Caco-2 (cell line): ENCODE results near the gene PCDHGA12. TPM values are rescaled to one million over a fixed set of nuclear protein-coding genes. Genes with fewer than 3 reads are reported as not detected.
"Not testable (repeated sequence)": the region's sequence is repeated elsewhere in the genome, so short reads cannot be mapped to it uniquely, and the experiment has no call there.

Experiments used
- BruUV-seq: library from RNA; stranded (reverse); fragments of 400-500 nt; replicated peaks from 2 replicates; lab custom pipeline; 2021; lab: Mats Ljungman, UMichigan
- CTCF ChIA-PET: fragments of 300-600 bp; sonication (Branson Sonifier 250); formaldehyde crosslinking; loops from one replicate; lab custom pipeline; 2022; ENCODE audit warnings: antibody characterized with exemption; lab: Charles Lee
- POLR2A ChIA-PET: fragments of 300-600 bp; sonication (Branson Sonifier 250); formaldehyde crosslinking; loops from one replicate; lab custom pipeline; 2022; ENCODE audit warnings: antibody characterized with exemption; lab: Charles Lee
- DNase-seq, 2 experiments: peaks; one replicate each; pipeline versions ENCODE4 v3.0.0 to v3.0.0-alpha.2; 2020 to 2022
- H3K27me3 ChIP-seq: replicated peaks from 2 replicates; pipeline ENCODE4 v1.6.0; 2011; ENCODE audit warnings: low read length; ENCODE audit not compliant: control insufficient read depth, insufficient read depth
- H3K36me3 ChIP-seq: 2 replicates; pipeline ENCODE4 v1.5.1; 2011; ENCODE audit warnings: low read length; ENCODE audit not compliant: control insufficient read depth, insufficient read depth
- H3K4me1 ChIP-seq: fragments of 250-450 bp; sonication (Bioruptor Pico); 2 replicates; pipeline ENCODE4 v1.5.1; 2020; ENCODE audit warnings: mild to moderate bottlenecking
- H3K4me3 ChIP-seq: 2 replicates; pipeline ENCODE4 v1.5.1; 2011; ENCODE audit warnings: low read depth, mild to moderate bottlenecking, control low read depth, low read length
- H3K9me3 ChIP-seq: fragments of 250-450 bp; sonication (Bioruptor Pico); 2 replicates; pipeline ENCODE4 v1.5.1; 2020; ENCODE audit warnings: mild to moderate bottlenecking, moderate library complexity
- H3K27ac Mint-ChIP-seq: one replicate; pipeline ENCODE4 v1.8.0; 2022; ENCODE audit warnings: mixed read lengths; ENCODE audit not compliant: unreplicated experiment
- H3K27me3 Mint-ChIP-seq: one replicate; pipeline ENCODE4 v1.8.0; 2022; ENCODE audit warnings: mixed read lengths; ENCODE audit not compliant: insufficient read depth, unreplicated experiment
- H3K36me3 Mint-ChIP-seq: one replicate; pipeline ENCODE4 v1.8.0; 2022; ENCODE audit warnings: mild to moderate bottlenecking, mixed read lengths; ENCODE audit not compliant: insufficient read depth, unreplicated experiment
- H3K4me1 Mint-ChIP-seq: one replicate; pipeline ENCODE4 v1.8.0; 2022; ENCODE audit warnings: low read depth, mixed read lengths; ENCODE audit not compliant: unreplicated experiment
- H3K4me3 Mint-ChIP-seq: one replicate; pipeline ENCODE4 v1.8.0; 2022; ENCODE audit warnings: mild to moderate bottlenecking, moderate library complexity, mixed read lengths; ENCODE audit not compliant: unreplicated experiment
- H3K9me3 Mint-ChIP-seq: one replicate; pipeline ENCODE4 v1.8.0; 2022; ENCODE audit warnings: mixed read lengths; ENCODE audit not compliant: unreplicated experiment
- intact Hi-C: fragments of 100-400 bp; cut with micrococcal nuclease; formaldehyde crosslinking; loops from one replicate; pipeline ENCODE4 v1.10.0; 2022; ENCODE audit not compliant: unreplicated experiment
- total RNA-seq: library from RNA; stranded (reverse); gene quantifications from 2 replicates; pipeline ENCODE4 v1.2.3, GENCODE V29; 2022
- TF ChIP-seq, protein P1 (sequence below), 2 experiments: fragments of 200-600 bp in 1 of 2; IDR thresholded peaks; 1 replicate in 1 of 2; 2 replicates in 1 of 2; pipeline versions ENCODE4 v1.5.1 to v1.8.0; 2011 to 2022; ENCODE audit warnings: antibody characterized with exemption in 1 of 2, control low read depth in 1 of 2, inconsistent platforms in 1 of 2, low read depth in 1 of 2, low read length in 1 of 2, mild to moderate bottlenecking in 1 of 2, moderate library complexity in 1 of 2; ENCODE audit not compliant: insufficient read depth in 1 of 2, severe bottlenecking in 1 of 2, unreplicated experiment in 1 of 2

PCDHGA12 gene
- total RNA-seq, 1 experiment from 2014 or later, result 0.52 TPM

DNA sequence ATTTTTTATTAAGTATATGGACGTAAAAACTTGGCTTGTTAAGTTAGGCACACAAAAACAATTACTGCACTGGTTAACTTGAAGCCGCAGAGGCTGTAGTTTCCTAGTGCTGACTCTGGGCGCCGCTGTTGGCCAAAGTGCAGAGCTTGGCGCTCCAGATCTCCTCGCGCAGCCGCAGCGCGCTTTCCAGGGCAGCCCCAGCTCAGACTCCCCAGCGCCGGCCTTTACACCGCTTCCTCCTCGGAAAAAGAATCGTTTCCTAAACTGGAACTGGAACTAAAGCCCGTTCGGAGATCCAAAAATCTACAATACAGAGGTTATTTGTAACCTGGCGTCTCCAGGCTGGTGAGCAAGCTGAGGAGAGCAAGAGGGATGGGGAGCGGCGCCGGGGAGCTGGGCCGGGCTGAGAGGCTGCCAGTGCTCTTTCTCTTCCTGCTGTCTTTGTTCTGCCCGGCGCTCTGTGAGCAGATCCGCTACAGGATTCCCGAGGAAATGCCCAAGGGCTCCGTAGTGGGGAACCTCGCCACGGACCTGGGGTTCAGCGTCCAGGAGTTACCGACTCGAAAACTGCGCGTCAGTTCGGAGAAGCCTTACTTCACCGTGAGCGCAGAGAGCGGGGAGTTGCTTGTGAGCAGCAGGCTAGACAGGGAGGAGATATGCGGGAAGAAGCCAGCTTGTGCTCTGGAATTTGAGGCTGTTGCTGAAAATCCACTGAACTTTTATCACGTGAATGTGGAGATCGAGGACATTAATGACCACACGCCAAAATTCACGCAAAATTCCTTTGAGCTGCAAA, 32.4 kb upstream of the PCDHGA12 start, which contains the start of gene PCDHGB5:
TSS of gene PCDHGB5 (plus strand) at position 192 of the 796 bp plus-strand sequence. CDS start at position 373, 181 bp downstream.
- H3K4me1 ChIP-seq, BruUV-seq, H3K27me3 ChIP-seq, H3K27ac Mint-ChIP-seq, H3K4me1 Mint-ChIP-seq, H3K36me3 Mint-ChIP-seq, H3K36me3 ChIP-seq, H3K27me3 Mint-ChIP-seq: not testable (repeated sequence)
- peak within 1 kb of the TSS; percentile 69 for H3K4me3 Mint-ChIP-seq
- intact Hi-C loops, result loop anchor here (1.0 kb wide), 1 partner anchor 159 kb away; no protein-coding TSS in a partner anchor
- Histone ChIP-seq H3K9me3 (peaks cover 17% of the 10 kb centered on the region), H3K4me3 (peak within 1 kb of the TSS; percentile 47)
- ChIA-PET CTCF (interaction anchor here (0.6 to 2.1 kb wide), 10 partner anchors 9 to 175 kb away, joined by 3 to 17 read pairs (median 5); partner anchors contain the start of genes PCDHB14, PCDHGB1 and PCDHGB3), POLR2A (interaction anchor here (1.3 kb wide), 1 partner anchor 167 kb away, joined by 3 read pairs; no protein-coding TSS in a partner anchor)
- peak; percentile 60 to 70 for DNase-seq
- TF ChIP-seq, protein P1, sequence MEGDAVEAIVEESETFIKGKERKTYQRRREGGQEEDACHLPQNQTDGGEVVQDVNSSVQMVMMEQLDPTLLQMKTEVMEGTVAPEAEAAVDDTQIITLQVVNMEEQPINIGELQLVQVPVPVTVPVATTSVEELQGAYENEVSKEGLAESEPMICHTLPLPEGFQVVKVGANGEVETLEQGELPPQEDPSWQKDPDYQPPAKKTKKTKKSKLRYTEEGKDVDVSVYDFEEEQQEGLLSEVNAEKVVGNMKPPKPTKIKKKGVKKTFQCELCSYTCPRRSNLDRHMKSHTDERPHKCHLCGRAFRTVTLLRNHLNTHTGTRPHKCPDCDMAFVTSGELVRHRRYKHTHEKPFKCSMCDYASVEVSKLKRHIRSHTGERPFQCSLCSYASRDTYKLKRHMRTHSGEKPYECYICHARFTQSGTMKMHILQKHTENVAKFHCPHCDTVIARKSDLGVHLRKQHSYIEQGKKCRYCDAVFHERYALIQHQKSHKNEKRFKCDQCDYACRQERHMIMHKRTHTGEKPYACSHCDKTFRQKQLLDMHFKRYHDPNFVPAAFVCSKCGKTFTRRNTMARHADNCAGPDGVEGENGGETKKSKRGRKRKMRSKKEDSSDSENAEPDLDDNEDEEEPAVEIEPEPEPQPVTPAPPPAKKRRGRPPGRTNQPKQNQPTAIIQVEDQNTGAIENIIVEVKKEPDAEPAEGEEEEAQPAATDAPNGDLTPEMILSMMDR (IDR thresholded peaks at IDR 0.05; ENCODE audit: insufficient read depth in 1 of 2, low read depth in 1 of 2, low read length in 1 of 2, severe bottlenecking in 1 of 2, unreplicated experiment in 1 of 2), result peak; percentile 58 to 66
- H3K9me3 Mint-ChIP-seq, result peaks cover 11% of the 10 kb centered on the region

DNA sequence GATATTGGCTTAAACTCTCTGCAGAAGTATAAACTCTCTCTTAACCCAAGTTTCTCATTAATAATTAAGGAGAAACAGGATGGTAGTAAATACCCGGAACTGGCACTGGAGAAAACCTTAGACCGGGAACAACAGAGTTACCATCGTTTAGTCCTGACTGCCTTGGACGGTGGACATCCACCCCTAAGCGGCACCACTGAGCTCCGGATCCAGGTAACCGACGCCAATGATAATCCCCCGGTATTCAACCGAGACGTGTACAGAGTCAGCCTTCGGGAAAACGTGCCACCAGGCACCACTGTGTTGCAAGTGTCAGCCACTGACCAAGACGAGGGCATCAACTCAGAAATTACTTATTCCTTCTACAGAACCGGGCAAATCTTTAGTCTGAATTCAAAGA, 31.7 kb upstream of the PCDHGA12 start:
- BruUV-seq, result TSS peak; percentile 45

More for the DNA sequence above, 31.7 kb upstream of the PCDHGA12 start:
- Mint-ChIP-seq H3K36me3 (peaks cover 14% of the 10 kb centered on the region), H3K4me1 (no peaks in the 10 kb centered on the region), H3K4me3 (peak overlapping the region; percentile 28), H3K9me3 (peaks cover 11% of the 10 kb centered on the region), H3K27me3 (no peaks in the 10 kb centered on the region), H3K27ac (no peak overlapping the region)
- POLR2A ChIA-PET, result no interaction called here
- Histone ChIP-seq H3K36me3 (no peaks in the 10 kb centered on the region), H3K4me1 (no peaks in the 10 kb centered on the region), H3K9me3 (peaks cover 17% of the 10 kb centered on the region), H3K4me3 (no peak overlapping the region), H3K27me3 (no peaks in the 10 kb centered on the region)
- CTCF ChIA-PET, result interaction anchor here (0.6 to 2.1 kb wide), 3 partner anchors 126 to 165 kb away, joined by 4 to 9 read pairs (median 6); no protein-coding TSS in a partner anchor
- intact Hi-C loops, result no loop called here
- no peak for DNase-seq
- TF ChIP-seq, protein P1 (IDR thresholded peaks at IDR 0.05; ENCODE audit: insufficient read depth in 1 of 2, low read depth in 1 of 2, low read length in 1 of 2, severe bottlenecking in 1 of 2, unreplicated experiment in 1 of 2), result no peak
